HG03103 (cell line): ENCODE data around the gene SIK2.
A peak's percentile ranks its signal among the peaks of the same experiment; 100 is the strongest.
"Not testable (repeated sequence)": the region's sequence is repeated elsewhere in the genome, so short reads cannot be mapped to it uniquely, and the experiment has no call there.

Source experiments
- ATAC-seq: cut with Tn5 transposase; IDR thresholded peaks from one replicate; pipeline ENCODE4 v1.9.1; 2021; ENCODE audit warnings: low read depth; ENCODE audit not compliant: unreplicated experiment

Gene SIK2

GRCh38 chr11:111743700-111744099 lies 141.5 kb downstream of the SIK2 start:
- ATAC-seq: no peak

GRCh38 chr11:111745719-111746504 lies 143.7 kb downstream of the SIK2 start:
- ATAC-seq: no peak

- no peak for ATAC-seq
These were observed 146.0 kb downstream of the SIK2 start for GRCh38 chr11:111748035-111748804.

GRCh38 chr11:111749646-111750045 lies 147.4 kb downstream of the SIK2 start:
- ATAC-seq: no peak

- no peak for ATAC-seq
These were observed 153.8 kb downstream of the SIK2 start for GRCh38 chr11:111756097-111756496.

GRCh38 chr11:111759376-111759775 lies 157.1 kb downstream of the SIK2 start:
- ATAC-seq: no peak

GRCh38 chr11:111759778-111760407 lies 157.6 kb downstream of the SIK2 start:
- ATAC-seq: no peak

GRCh38 chr11:111761036-111761435 lies 158.8 kb downstream of the SIK2 start:
- no peak for ATAC-seq

- ATAC-seq: no peak
These were observed 160.3 kb downstream of the SIK2 start for GRCh38 chr11:111762526-111762925.

- no peak for ATAC-seq
These were observed 160.9 kb downstream of the SIK2 start for GRCh38 chr11:111762981-111763643.

GRCh38 chr11:111764621-111765020 lies 162.4 kb downstream of the SIK2 start:
- ATAC-seq: no peak

- peak; percentile 25 for ATAC-seq
These were observed 163.2 kb downstream of the SIK2 start for GRCh38 chr11:111765320-111765983.

- ATAC-seq: peak; percentile 80
These were observed 164.0 kb downstream of the SIK2 start, which contains the start of gene PPP2R1B for GRCh38 chr11:111765984-111766833. TSS of gene PPP2R1B (minus strand) at chr11:111766389. CDS start at chr11:111766361, 28 bp downstream.

GRCh38 chr11:111766834-111767142 lies 164.5 kb downstream of the SIK2 start:
- ATAC-seq: no peak

- no peak for ATAC-seq
These were observed 168.4 kb downstream of the SIK2 start for GRCh38 chr11:111770581-111771134.

- ATAC-seq: not testable (repeated sequence)
These were observed 169.0 kb downstream of the SIK2 start for GRCh38 chr11:111771205-111771604.

GRCh38 chr11:111772535-111772934 lies 170.3 kb downstream of the SIK2 start:
- ATAC-seq: no peak

GRCh38 chr11:111774955-111775710 lies 172.9 kb downstream of the SIK2 start:
- no peak for ATAC-seq
